Measurements from ENCODE around the gene ACHE.
A peak's percentile ranks its signal among the peaks of the same experiment; 100 is the strongest.

ACHE gene

DNA sequence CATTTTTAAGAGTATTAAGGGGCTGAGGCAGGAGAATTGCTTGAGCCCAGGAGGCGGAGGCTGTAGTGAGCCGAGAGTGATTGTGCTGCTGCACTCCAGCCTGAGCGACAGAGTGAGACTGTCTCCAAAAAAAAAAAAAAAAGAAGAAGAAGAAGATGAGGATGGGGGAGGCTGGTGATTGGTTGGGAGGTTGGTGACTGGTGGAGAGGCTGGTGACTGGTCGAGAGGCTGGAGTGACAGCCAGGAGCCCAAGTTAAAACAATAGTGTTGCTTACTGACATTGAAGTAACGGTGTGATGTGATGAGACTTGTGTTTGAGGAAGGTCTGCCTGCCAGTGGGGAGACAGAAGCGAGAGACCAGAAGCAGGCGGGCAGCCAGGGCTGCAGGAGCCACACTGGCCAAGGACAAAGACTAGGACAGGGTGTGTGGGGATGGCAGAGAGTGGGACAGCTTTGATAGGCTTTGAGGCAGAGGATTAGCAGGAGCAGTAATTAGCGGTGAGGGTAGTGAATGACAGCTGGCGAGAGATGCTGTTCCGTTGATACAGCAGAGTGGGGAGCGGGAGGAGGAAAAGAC, 15.9 kb downstream of the ACHE start:
- Mint-ChIP-seq H3K27ac (peak overlapping the region; percentile 47 to 92), H3K4me3 (no peak overlapping the region), H3K4me1 (peaks cover 73% of the 10 kb centered on the region), H3K27me3 (no peaks in the 10 kb centered on the region), H3K9me3 (no peaks in the 10 kb centered on the region)
- DNase-seq: no peak
- no peak for ATAC-seq

DNA sequence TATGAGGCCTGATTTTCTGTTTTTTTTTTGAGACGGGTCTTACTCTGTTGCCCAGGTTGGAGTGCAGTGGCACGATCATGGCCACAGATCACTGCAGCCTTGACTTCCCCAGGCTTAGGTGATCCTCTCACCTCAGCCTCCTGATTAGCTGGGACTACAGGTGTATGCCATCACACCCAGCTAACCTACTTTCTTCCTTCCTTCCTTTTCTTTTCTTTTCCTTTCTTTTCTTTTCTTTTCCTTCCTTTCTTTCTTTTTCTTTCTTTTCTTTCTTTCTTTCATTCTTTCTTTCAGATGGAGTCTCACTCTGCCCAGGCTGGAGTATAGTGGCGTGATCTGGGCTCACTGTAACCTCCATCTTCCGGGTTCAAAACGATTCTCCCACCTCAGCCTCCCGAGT, 17.0 kb downstream of the ACHE start:
- peak overlapping the region; percentile 2 to 64 for H3K4me3 Mint-ChIP-seq
- DNase-seq (no peak), ATAC-seq (no peak)
- peaks cover 74% of the 10 kb centered on the region for H3K4me1 Mint-ChIP-seq
- no peaks in the 10 kb centered on the region for H3K9me3 Mint-ChIP-seq
- peak overlapping the region; percentile 19 to 61 for H3K27ac Mint-ChIP-seq
- H3K27me3 Mint-ChIP-seq: no peaks in the 10 kb centered on the region

DNA sequence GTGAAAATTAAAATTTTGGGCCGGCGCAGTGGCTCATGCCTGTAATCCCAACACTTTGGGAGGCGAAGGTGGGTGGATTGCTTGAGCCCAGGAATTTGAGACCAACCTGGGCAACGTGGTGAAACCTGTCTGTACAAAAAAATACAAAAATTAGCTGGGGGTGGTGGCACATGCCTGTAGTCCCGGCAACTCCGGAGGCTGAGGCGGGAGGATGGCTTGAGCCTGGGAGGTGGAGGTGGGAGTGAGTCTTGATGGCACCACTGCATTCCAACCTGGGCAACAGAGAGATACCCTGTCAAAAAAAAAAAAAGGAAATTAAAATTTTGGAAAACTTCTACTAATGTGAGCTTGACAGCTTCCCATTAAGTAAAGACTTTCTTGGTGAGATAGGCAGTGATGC, 17.7 kb downstream of the ACHE start:
- H3K27ac Mint-ChIP-seq: peak overlapping the region in 1 of 2 donors; percentile 78
- peak overlapping the region in 1 of 2 donors; percentile 14 for H3K4me3 Mint-ChIP-seq
- DNase-seq: no peak
- no peak for ATAC-seq
- no peaks in the 10 kb centered on the region for H3K27me3 Mint-ChIP-seq
- H3K9me3 Mint-ChIP-seq: no peaks in the 10 kb centered on the region
- peaks cover 72% of the 10 kb centered on the region for H3K4me1 Mint-ChIP-seq

DNA sequence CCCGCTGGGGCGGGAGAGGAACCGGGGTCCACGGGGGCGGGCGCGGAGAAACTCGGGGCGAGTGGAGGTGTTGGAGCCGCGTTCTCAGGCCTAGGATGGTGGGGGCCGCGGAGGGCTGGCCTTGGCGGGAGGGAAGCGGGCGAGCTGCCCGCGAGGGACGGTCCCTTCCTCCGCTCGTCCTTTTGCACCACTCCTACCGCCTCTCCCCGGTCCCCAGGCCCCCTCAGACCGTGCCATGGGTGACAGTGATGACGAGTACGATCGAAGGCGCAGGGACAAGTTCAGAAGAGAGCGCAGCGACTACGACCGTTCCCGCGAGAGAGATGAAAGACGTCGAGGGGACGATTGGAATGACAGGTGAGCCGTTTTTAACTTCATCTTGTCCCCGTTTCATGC, 20.3 kb downstream of the ACHE start:
- peak in 1 of 2 donors; percentile 66 for DNase-seq
- no peaks in the 10 kb centered on the region for H3K27me3 Mint-ChIP-seq
- H3K4me3 Mint-ChIP-seq: peak overlapping the region; percentile 96 to 99
- no peaks in the 10 kb centered on the region for H3K9me3 Mint-ChIP-seq
- H3K4me1 Mint-ChIP-seq: peaks cover 65% of the 10 kb centered on the region
- ATAC-seq: peak; percentile 65
- H3K27ac Mint-ChIP-seq: peak overlapping the region; percentile 98 to 99

DNA sequence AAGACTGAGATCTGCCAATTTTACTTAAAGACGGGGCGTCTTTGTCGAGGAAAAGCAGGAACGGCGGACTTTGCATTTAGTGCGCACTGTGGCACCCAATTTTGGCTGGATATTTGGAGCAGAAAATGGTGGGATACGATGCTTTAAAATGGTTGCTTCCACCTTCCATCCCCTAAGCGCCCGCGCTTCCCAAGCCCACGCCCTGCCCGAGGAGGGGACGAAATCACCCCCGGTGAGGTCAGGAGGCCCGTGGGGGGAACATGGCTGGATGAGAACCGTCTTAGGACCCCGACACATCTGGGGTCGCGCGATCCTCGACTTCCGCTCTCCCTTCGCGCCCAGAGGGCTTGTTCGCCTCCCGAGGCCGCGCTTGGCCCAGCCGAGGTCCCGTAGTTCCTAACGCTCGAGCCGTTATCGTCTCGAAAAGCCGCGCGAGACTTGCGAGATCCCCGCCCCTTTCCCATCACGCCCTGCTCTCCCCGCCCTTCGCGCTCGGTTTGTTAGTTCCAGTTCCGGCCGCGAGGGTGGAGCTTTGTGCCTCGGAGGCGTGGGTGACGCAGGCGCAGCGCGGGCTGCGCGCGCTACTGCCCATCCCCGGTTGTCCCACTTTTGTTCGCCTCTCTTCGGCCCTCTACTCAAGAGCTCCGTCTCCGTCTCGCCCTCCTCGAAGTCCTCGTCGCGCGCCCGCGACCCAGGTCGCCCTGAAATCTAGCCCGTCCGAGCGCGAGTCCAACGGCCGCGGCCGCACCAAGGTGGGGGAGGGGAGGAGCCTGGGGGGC, 20.9 kb downstream of the ACHE start, which contains the start of gene SRRT:
SRRT (plus strand) TSS at position 527 of the 779 bp plus-strand sequence. CDS start 488 bp downstream, outside the sequence.
- H3K27ac Mint-ChIP-seq: peak within 1 kb of the TSS; percentile 98 to 99
- H3K27me3 Mint-ChIP-seq: no peaks in the 10 kb centered on the region
- DNase-seq (peak; percentile 98 to 99), ATAC-seq (peak; percentile 93)
- no peaks in the 10 kb centered on the region for H3K9me3 Mint-ChIP-seq
- H3K4me3 Mint-ChIP-seq: peak within 1 kb of the TSS; percentile 96 to 99
- peaks cover 61% of the 10 kb centered on the region for H3K4me1 Mint-ChIP-seq

DNA sequence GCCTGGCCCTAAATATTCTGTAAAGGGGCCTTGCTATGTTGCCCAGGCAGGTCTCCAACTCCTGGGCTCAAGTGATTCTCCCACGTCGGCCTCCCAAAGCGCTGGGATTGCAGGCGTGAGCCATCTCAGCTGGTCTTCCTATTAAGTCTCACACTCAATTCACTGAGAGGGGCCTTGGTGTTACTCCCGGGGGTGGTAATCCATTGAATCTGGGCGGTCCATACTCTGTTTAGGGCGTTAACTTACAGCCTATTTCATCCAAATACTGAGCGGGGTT, 21.4 kb downstream of the ACHE start:
- H3K9me3 Mint-ChIP-seq: no peaks in the 10 kb centered on the region

DNA sequence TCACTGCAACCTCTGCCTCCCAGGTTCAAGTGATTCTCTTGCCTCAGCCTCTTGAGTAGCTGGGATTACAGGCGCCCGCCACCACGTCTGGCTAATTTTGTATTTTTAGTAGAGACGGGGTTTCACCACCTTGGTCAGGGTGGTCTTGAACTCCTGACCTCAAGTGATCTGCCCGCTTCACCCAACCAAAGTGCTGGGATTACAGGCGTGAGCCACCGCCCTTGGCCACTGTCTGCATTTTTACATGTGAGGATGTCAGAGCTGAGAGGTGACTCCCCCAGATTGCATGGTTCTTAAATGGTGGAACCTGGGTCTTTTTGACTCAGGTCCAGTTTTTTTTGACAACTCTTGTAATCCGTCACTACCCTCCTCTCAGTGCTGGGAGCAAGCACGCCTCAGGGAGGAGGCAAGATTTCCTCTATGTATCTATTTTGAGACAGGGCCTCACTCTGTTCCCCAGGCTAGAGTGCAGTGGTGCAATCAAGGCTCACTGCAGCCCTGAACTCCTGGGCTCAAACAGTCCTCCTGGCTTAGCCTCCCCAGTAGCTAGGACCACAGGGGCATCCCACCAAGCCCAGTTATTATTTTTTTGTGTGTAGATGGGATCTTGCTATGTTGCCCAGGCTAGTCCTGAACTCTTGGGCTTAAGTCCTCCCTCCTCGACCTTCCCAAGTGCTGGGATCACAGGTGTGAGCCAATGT, 21.9 kb downstream of the ACHE start:
- ATAC-seq (no peak), DNase-seq (no peak)
- Mint-ChIP-seq H3K27me3 (no peaks in the 10 kb centered on the region), H3K4me3 (peak overlapping the region; percentile 96 to 99), H3K9me3 (no peaks in the 10 kb centered on the region), H3K27ac (peak overlapping the region; percentile 98 to 99), H3K4me1 (peaks cover 57% of the 10 kb centered on the region)

More for the DNA sequence above, 21.4 kb downstream of the ACHE start:
- Mint-ChIP-seq H3K4me3 (peak overlapping the region; percentile 96 to 99), H3K27ac (peak overlapping the region; percentile 98 to 99), H3K27me3 (no peaks in the 10 kb centered on the region), H3K4me1 (peaks cover 56% of the 10 kb centered on the region)
- ATAC-seq (no peak), DNase-seq (no peak)

DNA sequence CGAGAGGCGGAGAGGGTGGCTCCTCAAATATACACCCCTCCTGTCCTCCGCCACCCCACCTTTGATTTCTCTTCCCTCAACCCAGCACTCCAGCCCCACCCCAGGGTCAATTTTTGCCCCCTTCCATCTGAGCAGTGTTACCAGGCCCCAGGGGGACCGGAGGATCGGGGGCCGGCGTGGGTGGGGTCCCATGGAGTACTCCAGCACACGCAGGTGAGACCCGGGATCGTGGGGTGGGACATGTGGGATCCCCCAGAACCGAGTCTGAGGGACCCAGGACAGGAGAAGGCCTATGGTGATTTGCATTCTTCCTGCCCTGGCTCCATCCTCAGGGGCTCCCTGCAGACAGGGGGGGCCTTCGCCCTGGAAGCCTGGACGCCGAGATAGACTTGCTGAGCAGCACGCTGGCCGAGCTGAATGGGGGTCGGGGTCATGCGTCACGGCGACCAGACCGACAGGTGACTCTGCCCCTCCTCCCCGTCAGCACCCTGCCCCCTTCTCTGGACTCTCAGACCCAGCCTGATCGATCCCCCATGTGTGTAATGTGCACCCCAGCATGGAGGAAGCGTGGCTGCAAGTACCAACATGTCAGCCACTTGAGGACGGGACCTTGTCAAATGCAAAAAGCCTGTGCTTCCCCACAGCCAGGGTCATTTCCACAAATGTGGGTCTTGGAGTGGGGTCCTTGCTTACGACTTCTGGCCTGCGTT, 27.8 kb downstream of the ACHE start:
- DNase-seq (no peak), ATAC-seq (peak; percentile 18)
- H3K9me3 Mint-ChIP-seq: no peaks in the 10 kb centered on the region
- peak overlapping the region; percentile 94 to 98 for H3K27ac Mint-ChIP-seq
- peaks cover 44% of the 10 kb centered on the region for H3K4me1 Mint-ChIP-seq
- peak overlapping the region; percentile 84 to 94 for H3K4me3 Mint-ChIP-seq
- no peaks in the 10 kb centered on the region for H3K27me3 Mint-ChIP-seq

DNA sequence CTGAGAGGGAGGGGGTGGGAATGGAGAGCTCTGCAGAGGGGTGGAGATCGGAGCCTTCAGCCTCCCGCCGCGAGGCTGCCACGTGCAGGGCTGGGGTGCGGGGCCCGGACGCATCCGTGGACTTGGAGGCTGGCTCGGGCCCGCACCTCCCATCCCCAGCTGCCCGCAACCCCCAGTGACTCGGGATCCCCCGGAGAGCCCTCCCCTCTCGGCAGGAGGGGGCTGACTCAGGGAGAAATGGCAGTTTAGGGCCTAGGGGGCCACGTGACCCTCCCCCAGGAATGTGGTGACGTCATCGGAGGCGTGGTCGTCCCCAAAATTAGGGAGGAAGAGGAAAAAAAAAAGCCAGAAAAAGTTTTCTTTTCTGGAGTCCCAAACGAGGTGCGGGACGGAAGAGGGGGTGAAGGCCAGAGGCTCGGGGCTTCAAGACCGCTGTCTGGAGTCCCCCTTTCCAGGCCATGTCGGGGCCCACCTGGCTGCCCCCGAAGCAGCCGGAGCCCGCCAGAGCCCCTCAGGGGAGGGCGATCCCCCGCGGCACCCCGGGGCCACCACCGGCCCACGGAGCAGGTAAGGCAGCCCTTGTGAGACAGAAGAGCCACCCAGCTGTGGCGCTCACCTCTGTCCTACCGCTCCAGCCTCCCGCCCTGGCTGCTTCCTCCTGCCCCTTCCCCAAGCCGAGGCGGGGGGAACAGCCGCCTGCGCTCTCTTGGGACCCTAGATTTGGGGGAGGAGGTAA, 28.5 kb downstream of the ACHE start, which contains the start of gene TRIP6:
TRIP6 (plus strand) TSS at position 348 of the 736 bp plus-strand sequence; CDS start at position 459, 111 bp downstream.
- Mint-ChIP-seq H3K4me1 (peaks cover 44% of the 10 kb centered on the region), H3K4me3 (peak within 1 kb of the TSS; percentile 84 to 94), H3K9me3 (no peaks in the 10 kb centered on the region), H3K27ac (peak within 1 kb of the TSS; percentile 96 to 98), H3K27me3 (no peaks in the 10 kb centered on the region)
- peak; percentile 73 for ATAC-seq
- DNase-seq: peak; percentile 42 to 73

DNA sequence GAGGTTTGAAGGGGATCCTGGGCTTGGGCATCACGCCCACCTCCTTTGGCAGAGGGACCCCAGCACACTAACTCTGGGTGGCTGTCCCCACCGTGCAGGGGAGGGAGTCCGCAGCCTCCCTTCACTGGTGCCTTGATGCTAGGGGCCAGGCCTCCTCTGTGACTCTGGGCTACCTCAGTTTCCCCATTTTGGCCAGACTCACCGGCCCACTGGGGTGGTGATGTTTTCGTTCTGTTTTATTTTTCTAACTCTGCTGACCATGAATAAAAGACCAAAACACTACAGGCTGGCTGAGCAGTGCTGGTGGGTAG, 29.0 kb downstream of the ACHE start:
- Mint-ChIP-seq H3K9me3 (no peaks in the 10 kb centered on the region), H3K27me3 (no peaks in the 10 kb centered on the region), H3K4me1 (peaks cover 44% of the 10 kb centered on the region), H3K27ac (peak overlapping the region; percentile 96), H3K4me3 (peak overlapping the region; percentile 84 to 94)
- no peak for DNase-seq
- ATAC-seq: no peak

DNA sequence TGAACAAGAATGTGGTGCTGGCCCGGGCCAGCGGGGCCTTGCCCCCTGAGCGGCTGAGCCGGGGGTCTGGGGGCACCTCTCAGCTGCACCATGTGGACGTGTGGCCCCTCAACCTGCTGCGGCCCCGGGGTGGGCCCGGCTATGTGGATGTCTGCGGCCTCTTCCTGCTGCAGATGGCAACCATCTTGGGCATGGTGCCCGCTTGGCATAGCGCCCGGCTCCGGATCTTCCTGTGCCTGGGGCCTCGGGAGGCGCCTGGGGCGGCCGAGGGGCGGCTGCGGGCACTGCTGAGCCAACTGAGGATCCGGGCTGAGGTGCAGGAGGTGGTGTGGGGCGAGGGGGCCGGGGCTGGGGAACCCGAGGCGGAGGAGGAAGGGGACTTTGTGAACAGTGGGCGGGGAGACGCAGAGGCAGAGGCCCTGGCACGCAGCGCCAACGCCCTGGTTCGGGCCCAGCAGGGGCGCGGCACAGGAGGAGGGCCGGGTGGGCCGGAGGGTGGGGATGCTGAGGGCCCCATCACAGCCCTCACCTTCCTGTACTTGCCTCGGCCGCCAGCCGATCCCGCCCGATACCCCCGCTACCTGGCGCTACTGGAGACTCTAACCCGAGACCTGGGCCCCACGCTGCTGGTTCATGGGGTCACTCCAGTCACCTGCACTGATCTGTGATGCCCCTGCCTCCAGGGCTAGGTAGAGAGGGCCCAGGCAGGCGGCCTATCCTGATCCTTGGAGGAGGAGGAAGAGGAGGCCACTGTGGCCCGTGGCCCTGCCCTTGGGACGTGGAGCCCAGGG, 29.6 kb downstream of the ACHE start:
- no peaks in the 10 kb centered on the region for H3K9me3 Mint-ChIP-seq
- DNase-seq (peak; percentile 50 to 73), ATAC-seq (peak; percentile 76)
- peaks cover 44% of the 10 kb centered on the region for H3K4me1 Mint-ChIP-seq
- H3K4me3 Mint-ChIP-seq: peak overlapping the region; percentile 84 to 94
- no peaks in the 10 kb centered on the region for H3K27me3 Mint-ChIP-seq
- peak overlapping the region; percentile 96 for H3K27ac Mint-ChIP-seq

DNA sequence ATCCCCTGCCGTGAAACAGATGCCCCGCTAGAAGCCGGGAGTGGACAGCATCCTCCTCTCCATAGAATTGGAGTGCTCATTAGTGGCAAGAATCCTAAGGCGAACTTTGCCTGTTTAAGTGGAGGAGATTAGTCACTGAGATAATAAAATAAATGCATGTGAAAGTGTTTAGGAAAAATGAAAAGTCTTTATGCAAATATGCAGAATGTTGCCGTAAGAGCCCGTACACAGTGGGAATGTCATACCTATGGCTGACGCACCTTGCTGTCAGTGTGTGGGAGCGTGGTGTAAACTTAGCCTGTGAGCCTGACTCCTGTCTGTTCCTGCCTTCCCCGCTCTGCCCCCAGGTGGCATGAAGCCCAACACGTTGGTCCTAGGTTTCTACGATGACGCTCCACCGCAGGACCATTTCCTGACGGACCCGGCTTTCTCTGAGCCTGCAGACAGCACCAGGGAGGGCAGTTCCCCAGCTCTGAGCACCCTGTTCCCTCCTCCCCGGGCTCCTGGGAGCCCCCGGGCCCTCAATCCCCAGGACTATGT, 30.2 kb downstream of the ACHE start:
- ATAC-seq: no peak
- peaks cover 42% of the 10 kb centered on the region for H3K4me1 Mint-ChIP-seq
- no peaks in the 10 kb centered on the region for H3K9me3 Mint-ChIP-seq
- peak overlapping the region; percentile 84 to 94 for H3K4me3 Mint-ChIP-seq
- peak overlapping the region; percentile 33 to 96 for H3K27ac Mint-ChIP-seq
- no peak for DNase-seq
- H3K27me3 Mint-ChIP-seq: no peaks in the 10 kb centered on the region

DNA sequence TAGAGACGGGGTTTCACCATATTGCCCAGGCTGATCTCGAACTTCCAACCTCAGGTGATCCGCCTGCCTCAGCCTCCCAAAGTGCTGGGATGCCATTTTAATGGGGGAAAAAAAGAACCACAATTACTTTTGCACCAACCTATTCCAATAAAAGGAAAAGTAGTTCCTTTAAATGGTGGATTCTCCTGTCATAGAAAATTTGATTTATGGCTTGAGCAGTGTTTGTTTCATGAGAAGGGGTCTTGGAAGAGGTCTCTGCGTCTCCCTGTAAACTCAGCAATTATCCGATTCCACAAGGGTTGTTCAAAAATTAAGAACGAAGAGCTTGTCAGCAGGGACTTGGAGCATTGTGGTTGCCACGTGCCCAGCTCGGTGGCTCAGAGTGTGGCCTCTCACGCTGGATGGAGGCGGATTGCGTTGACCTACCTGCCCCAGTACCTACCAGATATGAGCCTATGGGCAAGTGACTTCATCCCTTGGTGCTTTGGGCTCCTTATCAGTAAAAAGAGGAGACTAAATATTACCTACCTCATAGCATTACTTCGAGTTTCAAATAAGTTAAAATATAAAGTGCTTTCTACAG, 31.3 kb downstream of the ACHE start:
- H3K4me3 Mint-ChIP-seq: no peak overlapping the region
- no peak for DNase-seq
- peaks cover 38% of the 10 kb centered on the region for H3K4me1 Mint-ChIP-seq
- no peaks in the 10 kb centered on the region for H3K27me3 Mint-ChIP-seq
- ATAC-seq: no peak
- no peaks in the 10 kb centered on the region for H3K9me3 Mint-ChIP-seq
- no peak overlapping the region for H3K27ac Mint-ChIP-seq

DNA sequence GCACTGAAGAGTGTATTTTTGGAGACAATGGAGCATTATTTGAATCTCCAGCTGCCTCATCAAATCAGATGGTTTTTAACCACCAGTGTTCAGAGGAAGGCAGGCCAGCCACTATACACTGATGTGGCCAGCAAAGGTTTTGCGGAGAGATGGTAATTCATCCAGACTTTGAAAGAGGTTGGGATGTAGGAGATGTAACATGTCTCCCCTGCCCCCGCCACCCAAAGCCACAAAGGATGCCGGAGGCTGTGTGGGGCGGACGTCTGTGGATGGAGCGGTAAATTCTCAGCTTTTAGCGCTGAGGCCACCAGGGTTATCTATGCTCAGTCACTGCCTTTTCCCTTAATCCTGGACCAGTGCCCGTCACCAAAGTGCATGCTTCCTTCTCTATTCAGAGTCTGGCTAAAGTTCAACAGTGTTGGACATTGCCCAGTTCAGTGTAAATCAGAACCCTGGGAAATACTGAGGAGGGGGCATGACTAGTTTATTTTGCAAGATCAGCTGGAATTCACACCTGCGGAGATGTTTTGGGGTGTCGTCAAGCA, 32.2 kb downstream of the ACHE start:
- Mint-ChIP-seq H3K4me1 (peaks cover 31% of the 10 kb centered on the region), H3K9me3 (no peaks in the 10 kb centered on the region), H3K27me3 (no peaks in the 10 kb centered on the region)

More for the DNA sequence above, 32.2 kb downstream of the ACHE start:
- no peak for DNase-seq
- H3K4me3 Mint-ChIP-seq: no peak overlapping the region
- H3K27ac Mint-ChIP-seq: no peak overlapping the region
- no peak for ATAC-seq
